ENCODE data around the gene ANO10.

Gene ANO10

GRCh38 chr3:43426388-43426787 lies 195.4 kb downstream of the ANO10 start:
- CTCF ChIA-PET, result no interaction called here
- H3K4me3 ChIP-seq (ENCODE audit: low read depth, low read length), result no peak overlapping the region
- POLR2A ChIA-PET, result no interaction called here

More at GRCh38 chr3:43426388-43426787, 195.4 kb downstream of the ANO10 start:
- TF ChIP-seq ZNF155 (tag by site-specific recombination; IDR thresholded peaks at IDR 0.05) (no peak), ZNF843 (tag by site-specific recombination; IDR thresholded peaks at IDR 0.05) (no peak), ZEB2 (tag by site-specific recombination; IDR thresholded peaks at IDR 0.05) (no peak), ZNF660 (tag by site-specific recombination; IDR thresholded peaks at IDR 0.05) (no peak), REST (tag by site-specific recombination; IDR thresholded peaks at IDR 0.05) (no peak), ZNF266 (tag by site-specific recombination; IDR thresholded peaks at IDR 0.05; ENCODE audit: low read depth) (no peak), ZNF580 (tag by site-specific recombination; IDR thresholded peaks at IDR 0.05) (no peak), ZNF394 (tag by site-specific recombination; IDR thresholded peaks at IDR 0.05; ENCODE audit: borderline replicate concordance) (no peak), PRDM2 (tag by site-specific recombination; IDR thresholded peaks at IDR 0.05; ENCODE audit: borderline replicate concordance) (no peak), ZNF214 (tag by site-specific recombination; IDR thresholded peaks at IDR 0.05; ENCODE audit: borderline replicate concordance) (no peak), ZNF501 (tag by site-specific recombination; IDR thresholded peaks at IDR 0.05) (no peak), ZNF138 (tag by site-specific recombination; IDR thresholded peaks at IDR 0.05; ENCODE audit: borderline replicate concordance) (no peak), ZBTB8A (tag by site-specific recombination; IDR thresholded peaks at IDR 0.05) (no peak), GLI2 (tag by site-specific recombination; IDR thresholded peaks at IDR 0.05; ENCODE audit: borderline replicate concordance, low read depth) (no peak), ZNF549 (tag by site-specific recombination; IDR thresholded peaks at IDR 0.05) (no peak), ZNF211 (tag by site-specific recombination; IDR thresholded peaks at IDR 0.05; ENCODE audit: low read depth) (no peak), ZNF692 (tag by site-specific recombination; IDR thresholded peaks at IDR 0.05) (no peak), INSM2 (tag by site-specific recombination; IDR thresholded peaks at IDR 0.05) (no peak)
- Histone ChIP-seq H3K27ac (ENCODE audit: extremely low read depth, low read depth, low read length) (no peak overlapping the region), H3K9me3 (ENCODE audit: control insufficient read depth, insufficient read depth, low read depth, low read length) (no peaks in the 10 kb centered on the region), H3K4me1 (ENCODE audit: control insufficient read depth, insufficient read depth, low read length) (no peaks in the 10 kb centered on the region), H3K36me3 (ENCODE audit: control insufficient read depth in 2 of 2, insufficient read depth in 1 of 2, low read length in 2 of 2) (no peaks in the 10 kb centered on the region)
